ENCODE data around the gene VWA5A.
"Not testable (repeated sequence)": the region's sequence is repeated elsewhere in the genome, so short reads cannot be mapped to it uniquely, and the experiment has no call there.

GRCh38 chr11:124170315-124170714 is 55.1 kb downstream of the VWA5A start:
- not testable (repeated sequence) for TF ChIP-seq POLR2A (IDR thresholded peaks at IDR 0.05); CTCF (IDR thresholded peaks at IDR 0.05); POLR2AphosphoS5 (IDR thresholded peaks at IDR 0.05); EP300 (IDR thresholded peaks at IDR 0.05; ENCODE audit: low read depth)
